ENCODE results near the gene LRP2. TPM values are rescaled to one million over a fixed set of nuclear protein-coding genes. Genes with fewer than 3 reads are reported as not detected.

The LRP2 gene
- total and polyA plus RNA-seq, 4 donors: 2.3 to 7.4 (median 3.5) TPM

DNA sequence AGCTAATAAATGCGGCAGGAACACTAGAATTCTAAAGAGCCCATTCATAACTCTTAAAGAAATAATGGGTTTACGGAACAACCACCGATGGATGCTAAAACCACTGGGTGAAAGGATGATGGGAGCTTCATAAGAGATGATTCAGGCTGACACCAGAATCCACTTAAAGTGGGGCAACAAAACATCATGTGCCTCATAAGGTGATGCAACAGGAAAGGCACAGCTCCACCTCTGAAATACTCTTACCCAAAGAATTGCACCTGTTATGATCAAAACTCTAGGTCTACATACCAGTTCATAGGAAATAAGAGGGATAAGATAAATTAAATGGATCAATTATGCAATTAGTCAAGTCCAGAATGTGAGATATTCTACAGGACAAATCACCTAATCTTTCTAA lies 161.6 kb downstream of the LRP2 start:
- Histone ChIP-seq H3K4me1 (ENCODE audit: control insufficient read depth, insufficient read depth, low read length) (no peaks in the 10 kb centered on the region), H3K27ac (ENCODE audit: low read depth, low read length) (no peak overlapping the region), H3K4me3 (ENCODE audit: low read depth, low read length) (no peak overlapping the region), H3K36me3 (ENCODE audit: control insufficient read depth, insufficient read depth, low read length) (no peaks in the 10 kb centered on the region), H3K27me3 (ENCODE audit: control insufficient read depth, insufficient read depth, low read length) (no peaks in the 10 kb centered on the region), H3K9me3 (ENCODE audit: control insufficient read depth, insufficient read depth, low read length) (no peaks in the 10 kb centered on the region)
- no peak for DNase-seq (ENCODE audit: low read depth in 4 of 6, low spot score in 6 of 6)
- WGBS (ENCODE audit: insufficient coverage): no CpG with 5 or more reads among the region's 3 CpGs

DNA sequence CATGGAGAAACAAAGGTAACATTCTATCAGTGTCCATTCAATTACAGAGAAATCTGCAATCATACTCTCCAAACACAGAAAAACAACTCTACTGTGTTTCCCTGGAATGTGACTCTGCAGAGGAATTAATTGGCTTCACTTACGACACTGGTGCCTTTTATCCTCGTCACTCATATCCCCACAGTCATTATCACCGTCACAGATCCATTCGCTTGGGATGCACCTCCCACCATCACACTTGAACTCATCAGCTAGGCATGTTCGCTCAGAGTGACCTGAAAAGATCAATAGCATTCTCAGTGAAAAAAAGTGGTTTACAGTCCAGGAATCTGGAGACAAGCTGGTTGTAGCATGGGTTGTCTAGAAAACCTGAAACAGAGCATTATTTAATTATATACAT lies 168.7 kb downstream of the LRP2 start:
- Histone ChIP-seq H3K27ac (ENCODE audit: low read depth, low read length) (no peak overlapping the region), H3K27me3 (ENCODE audit: control insufficient read depth, insufficient read depth, low read length) (no peaks in the 10 kb centered on the region), H3K9me3 (ENCODE audit: control insufficient read depth, insufficient read depth, low read length) (no peaks in the 10 kb centered on the region), H3K36me3 (ENCODE audit: control insufficient read depth, insufficient read depth, low read length) (no peaks in the 10 kb centered on the region), H3K4me1 (ENCODE audit: control insufficient read depth, insufficient read depth, low read length) (no peaks in the 10 kb centered on the region), H3K4me3 (ENCODE audit: low read depth, low read length) (no peak overlapping the region)
- DNase-seq (ENCODE audit: low read depth in 4 of 6, low spot score in 6 of 6): no peak
- WGBS (ENCODE audit: insufficient coverage): 68% methylated on average over 3 of the region's 5 CpGs

DNA sequence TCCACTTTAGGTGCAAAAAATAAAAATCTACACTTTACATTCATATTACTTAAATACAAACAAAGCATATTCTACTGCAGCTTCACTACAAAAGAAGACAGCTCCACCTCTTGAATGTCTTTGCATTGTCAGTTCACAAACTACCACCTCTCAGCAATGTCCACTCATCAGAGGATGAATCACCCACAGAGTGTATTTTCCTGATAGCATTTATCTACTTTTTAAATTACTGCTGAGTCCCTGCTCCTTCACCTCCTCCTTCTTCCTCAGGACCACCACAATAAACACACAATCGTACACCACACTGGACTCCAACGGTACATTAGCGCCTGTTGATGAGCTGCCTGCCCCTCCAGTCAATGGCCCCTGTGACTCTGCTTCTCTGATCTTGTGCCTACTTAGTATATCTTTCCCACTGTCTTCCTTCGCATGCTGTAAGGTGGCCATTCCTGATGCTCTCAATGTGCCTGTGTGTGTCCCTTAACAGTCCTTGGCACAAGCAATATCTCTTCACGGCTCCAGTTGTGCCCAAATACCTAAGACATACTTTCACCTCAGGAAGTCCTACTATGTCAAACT lies 172.0 kb downstream of the LRP2 start:
- no peaks in the 10 kb centered on the region for H3K9me3 ChIP-seq (ENCODE audit: control insufficient read depth, insufficient read depth, low read length)
- WGBS (ENCODE audit: insufficient coverage): 59% methylated on average over 5 of the region's 5 CpGs
- no peak overlapping the region for H3K4me3 ChIP-seq (ENCODE audit: low read depth, low read length)
- no peak overlapping the region for H3K27ac ChIP-seq (ENCODE audit: low read depth, low read length)
- DNase-seq (ENCODE audit: low read depth in 4 of 6, low spot score in 6 of 6): no peak
- H3K27me3 ChIP-seq (ENCODE audit: control insufficient read depth, insufficient read depth, low read length): no peaks in the 10 kb centered on the region
- no peaks in the 10 kb centered on the region for H3K4me1 ChIP-seq (ENCODE audit: control insufficient read depth, insufficient read depth, low read length)
- no peaks in the 10 kb centered on the region for H3K36me3 ChIP-seq (ENCODE audit: control insufficient read depth, insufficient read depth, low read length)

DNA sequence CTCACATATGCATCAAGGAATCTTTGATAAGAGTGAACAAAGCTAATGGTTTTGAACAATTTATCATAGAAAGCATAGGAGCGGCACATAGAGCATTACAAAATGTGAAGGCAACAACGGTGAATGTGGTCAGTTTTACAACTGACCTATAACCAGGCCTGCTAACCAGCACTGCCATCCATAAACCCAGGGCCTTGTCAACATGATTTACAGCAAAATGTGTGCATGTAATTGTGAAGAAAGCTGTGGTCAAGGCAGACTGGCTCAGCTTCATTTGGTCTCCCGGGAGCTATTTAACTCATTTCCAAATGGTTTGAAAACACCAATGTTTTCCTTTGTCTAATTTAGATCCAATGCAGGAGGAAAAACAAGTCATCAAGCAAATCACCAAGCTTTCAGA lies 173.2 kb downstream of the LRP2 start:
- peak in 3 of 6 donors; percentile 2 to 20 (median 16) for DNase-seq (ENCODE audit: low read depth in 4 of 6, low spot score in 6 of 6)
- WGBS (ENCODE audit: insufficient coverage): 20% methylated on average over 1 of the region's 3 CpGs
- H3K27me3 ChIP-seq (ENCODE audit: control insufficient read depth, insufficient read depth, low read length): no peaks in the 10 kb centered on the region
- no peaks in the 10 kb centered on the region for H3K9me3 ChIP-seq (ENCODE audit: control insufficient read depth, insufficient read depth, low read length)
- H3K4me1 ChIP-seq (ENCODE audit: control insufficient read depth, insufficient read depth, low read length): no peaks in the 10 kb centered on the region
- no peak overlapping the region for H3K27ac ChIP-seq (ENCODE audit: low read depth, low read length)
- H3K4me3 ChIP-seq (ENCODE audit: low read depth, low read length): no peak overlapping the region
- no peaks in the 10 kb centered on the region for H3K36me3 ChIP-seq (ENCODE audit: control insufficient read depth, insufficient read depth, low read length)

DNA sequence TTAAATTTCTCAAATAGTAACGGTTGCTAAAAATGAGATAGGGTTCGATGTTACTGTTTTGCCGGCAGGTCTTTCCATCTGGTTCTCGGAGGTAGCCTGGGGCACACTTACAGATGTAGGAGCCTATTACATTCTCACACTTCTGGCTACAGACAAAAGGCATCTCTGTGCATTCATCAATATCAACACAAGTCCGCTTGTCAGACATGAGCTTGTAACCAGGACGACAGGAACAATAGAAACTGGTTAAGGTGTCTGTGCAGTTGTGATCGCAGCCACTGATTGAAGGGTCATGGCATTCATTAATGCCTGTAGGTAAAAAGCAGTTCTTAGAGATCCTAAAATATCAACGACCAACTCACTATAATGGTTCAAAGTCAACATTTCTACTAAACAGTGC lies 176.6 kb downstream of the LRP2 start:
- H3K27ac ChIP-seq (ENCODE audit: low read depth, low read length): no peak overlapping the region
- no peak overlapping the region for H3K4me3 ChIP-seq (ENCODE audit: low read depth, low read length)

DNA sequence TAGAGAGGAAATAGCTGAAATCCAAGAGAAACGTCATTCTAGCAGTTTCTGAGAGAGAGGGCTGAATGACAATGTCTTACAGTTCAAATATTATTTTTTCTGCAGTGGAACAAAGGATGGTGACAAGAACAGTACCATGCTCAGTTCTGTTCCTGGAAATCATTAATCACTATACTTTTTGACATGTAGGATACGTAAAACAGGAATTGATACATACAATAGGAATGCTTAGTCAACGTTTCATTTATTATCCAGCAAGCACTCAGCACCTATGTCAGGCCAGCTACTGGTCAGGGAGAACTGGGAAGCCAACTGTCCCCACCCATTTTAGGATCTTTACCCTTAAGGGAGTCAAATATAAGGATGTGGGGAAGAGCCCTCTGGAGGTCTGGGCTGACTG lies 178.3 kb downstream of the LRP2 start:
- 100% methylated on average over 1 of the region's 3 CpGs for WGBS (ENCODE audit: insufficient coverage)
- Histone ChIP-seq H3K36me3 (ENCODE audit: control insufficient read depth, insufficient read depth, low read length) (no peaks in the 10 kb centered on the region), H3K9me3 (ENCODE audit: control insufficient read depth, insufficient read depth, low read length) (no peaks in the 10 kb centered on the region), H3K27ac (ENCODE audit: low read depth, low read length) (no peak overlapping the region), H3K27me3 (ENCODE audit: control insufficient read depth, insufficient read depth, low read length) (no peaks in the 10 kb centered on the region), H3K4me3 (ENCODE audit: low read depth, low read length) (no peak overlapping the region), H3K4me1 (ENCODE audit: control insufficient read depth, insufficient read depth, low read length) (no peaks in the 10 kb centered on the region)
- DNase-seq (ENCODE audit: low read depth in 4 of 6, low spot score in 6 of 6): no peak

More for the DNA sequence above, 176.6 kb downstream of the LRP2 start:
- peak in 2 of 6 donors; percentile 3 to 28 for DNase-seq (ENCODE audit: low read depth in 4 of 6, low spot score in 6 of 6)
- Histone ChIP-seq H3K27me3 (ENCODE audit: control insufficient read depth, insufficient read depth, low read length) (no peaks in the 10 kb centered on the region), H3K9me3 (ENCODE audit: control insufficient read depth, insufficient read depth, low read length) (no peaks in the 10 kb centered on the region), H3K4me1 (ENCODE audit: control insufficient read depth, insufficient read depth, low read length) (no peaks in the 10 kb centered on the region), H3K36me3 (ENCODE audit: control insufficient read depth, insufficient read depth, low read length) (no peaks in the 10 kb centered on the region)
- 60% methylated on average over 1 of the region's 8 CpGs for WGBS (ENCODE audit: insufficient coverage)

DNA sequence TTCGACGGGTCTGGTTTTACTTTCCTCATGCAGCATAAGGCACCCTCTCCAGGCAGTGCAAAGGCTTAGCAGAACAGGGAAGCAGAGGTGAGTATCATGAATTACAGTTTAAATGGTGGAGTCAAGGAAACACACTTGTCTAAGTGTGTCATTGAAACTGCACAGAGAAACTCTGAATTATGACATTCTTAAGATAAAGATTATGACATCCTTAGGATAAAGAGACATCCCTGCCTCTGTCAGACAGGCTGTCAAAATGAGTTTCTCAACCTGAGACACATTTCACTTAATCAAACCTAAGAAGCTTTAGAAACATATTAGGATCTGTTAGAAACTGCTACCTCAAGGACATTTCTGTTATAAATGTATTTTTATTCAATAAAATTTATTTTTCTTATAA lies 179.8 kb downstream of the LRP2 start:
- Histone ChIP-seq H3K36me3 (ENCODE audit: control insufficient read depth, insufficient read depth, low read length) (no peaks in the 10 kb centered on the region), H3K4me3 (ENCODE audit: low read depth, low read length) (no peak overlapping the region), H3K9me3 (ENCODE audit: control insufficient read depth, insufficient read depth, low read length) (no peaks in the 10 kb centered on the region), H3K27ac (ENCODE audit: low read depth, low read length) (no peak overlapping the region), H3K27me3 (ENCODE audit: control insufficient read depth, insufficient read depth, low read length) (no peaks in the 10 kb centered on the region), H3K4me1 (ENCODE audit: control insufficient read depth, insufficient read depth, low read length) (no peaks in the 10 kb centered on the region)
- WGBS (ENCODE audit: insufficient coverage): 100% methylated on average over 1 of the region's 2 CpGs
- no peak for DNase-seq (ENCODE audit: low read depth in 4 of 6, low spot score in 6 of 6)

DNA sequence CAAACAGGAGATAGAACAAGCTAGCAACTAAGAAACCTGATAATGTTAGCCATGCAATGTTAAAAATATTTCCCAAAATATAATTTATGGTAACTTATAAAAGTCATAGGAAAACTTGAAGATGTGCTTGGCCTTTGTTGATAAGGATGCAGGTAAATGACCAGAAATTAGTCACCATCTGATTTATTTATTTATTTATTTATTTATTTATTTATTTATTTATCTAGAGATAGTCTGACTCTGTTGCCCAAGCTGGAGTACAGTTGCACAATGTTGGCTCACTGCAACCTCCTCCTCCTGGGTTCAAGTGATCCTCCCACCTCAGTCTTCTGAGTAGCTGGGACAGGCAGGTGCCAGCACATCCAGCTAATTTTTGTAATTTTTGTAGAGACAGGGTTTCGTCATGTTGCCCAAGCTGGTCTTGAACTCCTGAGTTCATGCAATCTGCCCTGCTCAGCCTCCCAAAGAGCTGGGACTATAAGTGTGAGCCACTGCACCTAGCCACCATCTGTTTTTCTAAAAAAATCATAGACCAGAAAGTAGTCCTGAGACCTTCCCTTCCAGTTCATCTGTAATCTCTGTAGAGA lies 183.4 kb downstream of the LRP2 start:
- Histone ChIP-seq H3K27me3 (ENCODE audit: control insufficient read depth, insufficient read depth, low read length) (no peaks in the 10 kb centered on the region), H3K36me3 (ENCODE audit: control insufficient read depth, insufficient read depth, low read length) (no peaks in the 10 kb centered on the region), H3K27ac (ENCODE audit: low read depth, low read length) (no peak overlapping the region), H3K9me3 (ENCODE audit: control insufficient read depth, insufficient read depth, low read length) (no peaks in the 10 kb centered on the region), H3K4me3 (ENCODE audit: low read depth, low read length) (no peak overlapping the region), H3K4me1 (ENCODE audit: control insufficient read depth, insufficient read depth, low read length) (no peaks in the 10 kb centered on the region)
- no peak for DNase-seq (ENCODE audit: low read depth in 4 of 6, low spot score in 6 of 6)
- no CpG with 5 or more reads among the region's 1 CpG for WGBS (ENCODE audit: insufficient coverage)

DNA sequence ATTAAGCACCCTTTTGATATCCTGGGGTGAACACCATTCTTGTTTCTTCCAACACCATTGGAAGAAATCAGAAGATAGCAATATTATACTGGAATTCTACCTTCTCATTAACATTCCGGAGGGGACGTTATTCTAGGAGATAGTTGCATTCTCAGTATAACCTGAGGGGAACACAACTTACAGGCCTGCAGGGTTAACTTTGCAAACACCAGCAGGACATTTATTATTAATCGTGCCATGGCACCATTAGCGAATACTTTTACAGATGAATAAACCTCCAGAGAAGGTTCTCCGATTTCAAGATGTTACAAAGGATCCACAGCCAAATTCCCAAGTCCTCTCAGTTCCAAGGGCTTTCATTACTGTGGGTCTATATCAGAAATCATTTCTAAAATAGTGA lies 184.0 kb downstream of the LRP2 start:
- WGBS (ENCODE audit: insufficient coverage): 59% methylated on average over 4 of the region's 5 CpGs

DNA sequence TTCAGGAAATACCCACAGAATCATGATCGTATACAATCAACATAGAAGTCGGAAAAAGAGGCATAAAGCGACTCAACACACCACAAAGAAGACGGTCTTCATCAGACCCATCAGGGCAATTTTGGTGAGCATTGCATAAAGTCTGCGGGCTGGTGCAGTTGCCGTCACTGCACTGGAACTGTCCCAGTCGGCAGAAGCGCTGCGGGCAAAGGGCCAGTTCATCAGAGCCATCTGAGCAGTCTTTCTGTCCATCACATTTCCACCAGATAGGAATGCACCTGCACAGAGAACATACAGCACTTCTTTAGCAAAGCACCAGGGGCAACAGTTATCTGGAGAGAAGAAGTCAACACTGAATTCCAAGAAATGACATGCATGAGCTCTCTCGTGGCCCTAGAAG lies 187.2 kb downstream of the LRP2 start:
- H3K27ac ChIP-seq (ENCODE audit: low read depth, low read length): no peak overlapping the region
- WGBS (ENCODE audit: insufficient coverage): 93% methylated on average over 9 of the region's 10 CpGs

More for the DNA sequence above, 184.0 kb downstream of the LRP2 start:
- Histone ChIP-seq H3K27me3 (ENCODE audit: control insufficient read depth, insufficient read depth, low read length) (no peaks in the 10 kb centered on the region), H3K36me3 (ENCODE audit: control insufficient read depth, insufficient read depth, low read length) (no peaks in the 10 kb centered on the region), H3K4me3 (ENCODE audit: low read depth, low read length) (no peak overlapping the region), H3K9me3 (ENCODE audit: control insufficient read depth, insufficient read depth, low read length) (no peaks in the 10 kb centered on the region), H3K27ac (ENCODE audit: low read depth, low read length) (no peak overlapping the region), H3K4me1 (ENCODE audit: control insufficient read depth, insufficient read depth, low read length) (no peaks in the 10 kb centered on the region)
- no peak for DNase-seq (ENCODE audit: low read depth in 4 of 6, low spot score in 6 of 6)

More for the DNA sequence above, 187.2 kb downstream of the LRP2 start:
- H3K27me3 ChIP-seq (ENCODE audit: control insufficient read depth, insufficient read depth, low read length): no peaks in the 10 kb centered on the region
- H3K4me3 ChIP-seq (ENCODE audit: low read depth, low read length): no peak overlapping the region
- H3K4me1 ChIP-seq (ENCODE audit: control insufficient read depth, insufficient read depth, low read length): no peaks in the 10 kb centered on the region
- no peaks in the 10 kb centered on the region for H3K36me3 ChIP-seq (ENCODE audit: control insufficient read depth, insufficient read depth, low read length)
- H3K9me3 ChIP-seq (ENCODE audit: control insufficient read depth, insufficient read depth, low read length): no peaks in the 10 kb centered on the region
- DNase-seq (ENCODE audit: low read depth in 4 of 6, low spot score in 6 of 6): no peak

All from spinal cord (tissue), 10 donors.